Stomach (tissue), 9 donors: ENCODE measurements around the gene MCRIP1. TPM values are rescaled to one million over a fixed set of nuclear protein-coding genes. Genes with fewer than 3 reads are reported as not detected.
"Not testable (repeated sequence)": the region's sequence is repeated elsewhere in the genome, so short reads cannot be mapped to it uniquely, and the experiment has no call there.

Source experiments
- DNase-seq, 2 donors: peaks; one replicate each; pipeline versions ENCODE4 v3.0.0 to v3.0.0-alpha.2; 2013 to 2019
- H3K27ac ChIP-seq, 5 donors: fragments of 200-600 bp in 4 of 5; sonication (generic) in 4 of 5; one replicate each; pipeline ENCODE4 v1.5.1; 2013 to 2019; ENCODE audit warnings: mild to moderate bottlenecking in 1 of 5, moderate library complexity in 1 of 5
- H3K27me3 ChIP-seq, 3 donors: fragments of 200-600 bp; sonication (generic); one replicate each; pipeline ENCODE4 v1.5.1; 2017 to 2019; ENCODE audit warnings: mixed run types in 1 of 3
- H3K36me3 ChIP-seq, 4 donors: fragments of 200-600 bp; sonication (generic); 1 replicate in 3 of 4; 2 replicates in 1 of 4; pipeline ENCODE4 v1.5.1; 2016 to 2019
- H3K4me1 ChIP-seq, 4 donors: fragments of 200-600 bp; sonication (generic); one replicate each; pipeline ENCODE4 v1.5.1; 2016 to 2019
- H3K4me3 ChIP-seq, 4 donors: fragments of 200-600 bp; sonication (generic) in 3 of 4; one replicate each; pipeline ENCODE4 v1.5.1; 2016 to 2019; ENCODE audit warnings: mild to moderate bottlenecking in 1 of 4
- H3K9me3 ChIP-seq, 4 donors: fragments of 200-600 bp; sonication (generic); one replicate each; pipeline ENCODE4 v1.5.1; 2016 to 2019
- EP300 ChIP-seq: sonication (generic); formaldehyde crosslinking; IDR thresholded peaks from one replicate; pipeline ENCODE4 v1.6.1; 2017; ENCODE audit warnings: antibody characterized with exemption
- POLR2A ChIP-seq, 4 donors: fragments of 450-650 bp; IDR thresholded peaks; one replicate each; pipeline ENCODE4 v1.6.1; 2016; ENCODE audit warnings: antibody characterized with exemption in 4 of 4, control low read depth in 2 of 4, mild to moderate bottlenecking in 1 of 4, moderate library complexity in 1 of 4
- POLR2AphosphoS5 ChIP-seq, 3 donors: sonication (generic); formaldehyde crosslinking; IDR thresholded peaks; one replicate each; pipeline ENCODE4 v1.6.1; 2016; ENCODE audit warnings: antibody characterized with exemption in 3 of 3
- WGBS, 5 donors: extraction: QIAGEN DNeasy Blood & Tissue Kit in 3 of 5; methylation state at CpG; one replicate each; pipeline versions ENCODE4 v1.1.5 to v1.1.7; 2013 to 2018; 5-methylcytosine and 5-hydroxymethylcytosine counted together
- intact Hi-C: fragments of 100-400 bp; cut with DNase I; formaldehyde crosslinking; loops from one replicate; pipeline ENCODE4 v1.15.1; 2023; ENCODE audit warnings: low total_unique reads
- polyA plus RNA-seq, 3 donors: library from polyadenylated mRNA; stranded (reverse); fragments of 200-250 nt; gene quantifications; one replicate each; pipeline ENCODE4 v1.2.3, GENCODE V29; 2013
- total RNA-seq, 5 donors: library from RNA; depleted of rRNA; stranded (reverse); fragments of >200 nt; gene quantifications; one replicate each; pipeline versions ENCODE4 v1.1.0 to v1.2.3, GENCODE V29; 2014 to 2016
- TF ChIP-seq, protein P1 (sequence below), 7 experiments: fragments of 450-650 bp in 4 of 7; fragments of 200-600 bp in 3 of 7; sonication (generic) in 3 of 7; IDR thresholded peaks; one replicate each; pipeline ENCODE4 v1.5.1; 2016 to 2019; ENCODE audit warnings: antibody characterized with exemption in 7 of 7, control low read depth in 2 of 7, mild to moderate bottlenecking in 1 of 7
- donor health status: healthy with polysubstance abuse.
- donor health status: Bipolar disorder and iron deficiency.
- donor health status: healthy.

The MCRIP1 gene
- total and polyA plus RNA-seq, 8 donors = 23.7 to 150 (median 95.9) TPM

- TF ChIP-seq, protein P1, sequence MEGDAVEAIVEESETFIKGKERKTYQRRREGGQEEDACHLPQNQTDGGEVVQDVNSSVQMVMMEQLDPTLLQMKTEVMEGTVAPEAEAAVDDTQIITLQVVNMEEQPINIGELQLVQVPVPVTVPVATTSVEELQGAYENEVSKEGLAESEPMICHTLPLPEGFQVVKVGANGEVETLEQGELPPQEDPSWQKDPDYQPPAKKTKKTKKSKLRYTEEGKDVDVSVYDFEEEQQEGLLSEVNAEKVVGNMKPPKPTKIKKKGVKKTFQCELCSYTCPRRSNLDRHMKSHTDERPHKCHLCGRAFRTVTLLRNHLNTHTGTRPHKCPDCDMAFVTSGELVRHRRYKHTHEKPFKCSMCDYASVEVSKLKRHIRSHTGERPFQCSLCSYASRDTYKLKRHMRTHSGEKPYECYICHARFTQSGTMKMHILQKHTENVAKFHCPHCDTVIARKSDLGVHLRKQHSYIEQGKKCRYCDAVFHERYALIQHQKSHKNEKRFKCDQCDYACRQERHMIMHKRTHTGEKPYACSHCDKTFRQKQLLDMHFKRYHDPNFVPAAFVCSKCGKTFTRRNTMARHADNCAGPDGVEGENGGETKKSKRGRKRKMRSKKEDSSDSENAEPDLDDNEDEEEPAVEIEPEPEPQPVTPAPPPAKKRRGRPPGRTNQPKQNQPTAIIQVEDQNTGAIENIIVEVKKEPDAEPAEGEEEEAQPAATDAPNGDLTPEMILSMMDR (IDR thresholded peaks at IDR 0.05) = no peak
- TF ChIP-seq POLR2A (IDR thresholded peaks at IDR 0.05) (no peak), EP300 (no peak), POLR2AphosphoS5 (IDR thresholded peaks at IDR 0.05) (no peak)
- peaks cover 0 to 10% (median 3%) of the 10 kb centered on the region in 4 donors for H3K4me1 ChIP-seq
- no peaks in the 10 kb centered on the region for H3K27me3 ChIP-seq
- intact Hi-C loops = no loop called here
- H3K27ac ChIP-seq = no peak overlapping the region
- no peak overlapping the region for H3K4me3 ChIP-seq
- no peak for DNase-seq
- no peaks in the 10 kb centered on the region for H3K9me3 ChIP-seq
- 87 to 92% (median 88%) methylated on average over 10 to 11 of the region's 11 CpGs for WGBS, 5 donors
- H3K36me3 ChIP-seq = peaks cover 50 to 54% (median 50%) of the 10 kb centered on the region in 4 donors
Measured at GRCh38 chr17:81842378-81842724, 9.3 kb upstream of the MCRIP1 start.

DNA sequence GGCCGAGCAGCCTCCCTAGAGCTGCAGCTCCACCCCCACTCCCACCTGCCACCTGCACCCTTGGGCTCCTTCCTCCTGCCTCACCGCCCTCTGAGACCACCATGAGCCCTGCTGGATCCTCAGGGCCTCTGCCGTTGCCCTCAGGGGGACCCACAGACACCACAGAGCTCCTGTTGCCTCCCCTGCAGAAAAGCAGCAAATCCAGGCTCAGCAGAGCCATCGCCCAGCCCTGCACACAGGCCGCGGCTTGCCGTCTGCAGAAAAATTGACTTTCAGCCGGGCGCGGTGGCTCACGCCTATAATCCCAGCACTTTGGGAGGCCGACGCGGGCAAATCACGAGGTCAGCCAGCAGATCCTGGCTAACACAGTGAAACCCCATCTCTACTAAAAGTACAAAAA, 8.8 kb upstream of the MCRIP1 start:
- no peaks in the 10 kb centered on the region for H3K9me3 ChIP-seq
- no peak for DNase-seq
- intact Hi-C loops = no loop called here
- no peak for TF ChIP-seq POLR2AphosphoS5 (IDR thresholded peaks at IDR 0.05)
- TF ChIP-seq POLR2A (IDR thresholded peaks at IDR 0.05) = no peak
- TF ChIP-seq EP300 = no peak
- TF ChIP-seq, protein P1 (IDR thresholded peaks at IDR 0.05) = no peak
- 56 to 80% (median 67%) methylated on average over 15 of the region's 15 CpGs for WGBS, 5 donors
- H3K27me3 ChIP-seq = no peaks in the 10 kb centered on the region
- no peak overlapping the region for H3K27ac ChIP-seq
- H3K4me3 ChIP-seq = no peak overlapping the region
- H3K36me3 ChIP-seq = peaks cover 45 to 49% (median 46%) of the 10 kb centered on the region in 4 donors
- peaks cover 0 to 10% (median 3%) of the 10 kb centered on the region in 4 donors for H3K4me1 ChIP-seq

- 46 to 63% (median 55%) methylated on average over 29 to 40 of the region's 40 CpGs for WGBS, 5 donors
- no peak overlapping the region for H3K27ac ChIP-seq
- DNase-seq = peak in 1 of 2 donors; percentile 66
Measured at GRCh38 chr17:81840826-81841778, 8.0 kb upstream of the MCRIP1 start.

DNA sequence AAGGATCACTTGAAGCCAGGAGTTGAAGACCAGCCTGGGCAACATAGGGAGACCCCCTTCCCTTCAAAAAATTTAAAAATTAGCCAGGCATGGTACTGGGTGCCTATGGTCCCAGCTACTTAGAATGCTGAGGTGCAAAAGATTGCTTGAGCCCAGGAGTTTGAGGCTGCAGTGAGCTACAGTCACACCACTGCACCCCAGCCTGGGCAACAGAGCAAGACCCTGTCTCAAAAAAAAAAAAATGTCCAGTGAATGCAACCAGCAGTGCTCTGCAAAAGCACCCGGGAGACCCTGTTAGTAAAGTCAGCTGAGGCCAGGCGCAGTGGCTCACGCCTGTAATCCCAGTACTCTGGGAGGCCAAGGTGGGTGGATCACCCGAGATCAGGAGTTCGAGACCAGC, 7.0 kb upstream of the MCRIP1 start:
- DNase-seq, intact Hi-C loops, H3K27ac ChIP-seq, H3K27me3 ChIP-seq, H3K9me3 ChIP-seq, H3K4me3 ChIP-seq: not testable (repeated sequence)
- peaks cover 0 to 10% (median 3%) of the 10 kb centered on the region in 4 donors for H3K4me1 ChIP-seq
- H3K36me3 ChIP-seq = peaks cover 27 to 31% (median 28%) of the 10 kb centered on the region in 4 donors
- WGBS, 5 donors = 92 to 98% (median 95%) methylated on average over 5 of the region's 5 CpGs

More at GRCh38 chr17:81840826-81841778, 8.0 kb upstream of the MCRIP1 start:
- H3K4me3 ChIP-seq = no peak overlapping the region
- H3K27me3 ChIP-seq = no peaks in the 10 kb centered on the region
- peaks cover 38 to 42% (median 38%) of the 10 kb centered on the region in 4 donors for H3K36me3 ChIP-seq
- TF ChIP-seq EP300 (no peak), POLR2AphosphoS5 (IDR thresholded peaks at IDR 0.05) (no peak), POLR2A (IDR thresholded peaks at IDR 0.05) (no peak)
- TF ChIP-seq, protein P1 (IDR thresholded peaks at IDR 0.05) = no peak
- peaks cover 0 to 10% (median 3%) of the 10 kb centered on the region in 4 donors for H3K4me1 ChIP-seq
- no peaks in the 10 kb centered on the region for H3K9me3 ChIP-seq
- intact Hi-C loops = no loop called here
